Measurements from ENCODE around the gene FSTL4.
A peak's percentile ranks its signal among the peaks of the same experiment; 100 is the strongest.

The FSTL4 gene

DNA sequence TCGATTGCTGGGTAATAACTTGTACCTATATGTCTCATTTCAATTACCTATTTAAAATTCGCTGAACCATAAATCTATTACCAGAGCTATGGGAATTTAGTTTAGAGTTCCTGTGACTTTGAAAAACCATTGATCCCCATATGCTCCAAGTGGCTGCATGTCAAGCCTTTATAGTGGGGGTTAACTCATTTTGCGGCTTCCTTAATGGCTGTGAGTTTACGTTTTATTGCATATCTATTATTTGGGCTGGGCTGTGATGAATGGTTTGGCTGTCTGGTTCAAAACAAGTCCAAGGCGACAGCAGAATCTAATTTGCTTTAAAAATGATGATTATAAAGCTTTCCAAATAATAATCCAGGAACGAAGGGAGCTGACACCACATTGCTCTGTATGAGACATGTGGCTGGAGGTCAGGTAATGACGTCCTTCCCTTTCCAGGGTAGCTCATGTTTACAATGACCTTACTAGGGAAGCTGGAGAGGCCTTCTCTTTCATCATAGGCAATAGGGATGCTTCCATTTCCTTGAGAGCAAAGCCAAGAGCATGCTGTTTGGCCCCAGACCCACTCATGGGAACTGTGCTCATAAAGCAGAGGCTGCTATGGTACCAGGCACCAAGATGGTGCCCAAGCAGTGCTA lies 302.2 kb downstream of the FSTL4 start:
- Histone ChIP-seq H3K27ac (ENCODE audit: insufficient read depth in 1 of 2, low read depth in 1 of 2, low read length in 2 of 2, poor library complexity in 1 of 2, severe bottlenecking in 2 of 2) (no peak overlapping the region), H3K4me3 (ENCODE audit: control insufficient read depth in 1 of 7, extremely low read depth in 1 of 7, insufficient read depth in 4 of 7, low read depth in 2 of 7, low read length in 6 of 7) (no peak overlapping the region), H3K36me3 (ENCODE audit: control insufficient read depth in 4 of 4, insufficient read depth in 4 of 4, low read length in 3 of 4) (no peaks in the 10 kb centered on the region), H3K4me1 (ENCODE audit: control extremely low read depth in 1 of 4, control insufficient read depth in 4 of 4, insufficient read depth in 4 of 4, low read length in 3 of 4) (peaks cover 0 to 16% (median 15%) of the 10 kb centered on the region in 4 experiments), H3K9me3 (ENCODE audit: control extremely low read depth in 1 of 5, control insufficient read depth in 4 of 5, insufficient read depth in 2 of 5, low read depth in 1 of 5, low read length in 4 of 5) (no peaks in the 10 kb centered on the region), H3K27me3 (replicated peaks in 2 of 5; ENCODE audit: control insufficient read depth in 4 of 5, insufficient read depth in 5 of 5, low read length in 4 of 5) (no peaks in the 10 kb centered on the region)
- no peak for DNase-seq
- WGBS (ENCODE audit: insufficient coverage): 97% methylated on average over 4 of the region's 7 CpGs
- CTCF ChIA-PET: interaction anchor here (1.2 to 1.3 kb wide), 2 partner anchors 10 to 16 kb away, joined by 4 to 5 read pairs; no protein-coding TSS in a partner anchor
- POLR2A ChIA-PET: interaction anchor here (0.6 kb wide), 1 partner anchor 1286 kb away, joined by 4 read pairs; no protein-coding TSS in a partner anchor

DNA sequence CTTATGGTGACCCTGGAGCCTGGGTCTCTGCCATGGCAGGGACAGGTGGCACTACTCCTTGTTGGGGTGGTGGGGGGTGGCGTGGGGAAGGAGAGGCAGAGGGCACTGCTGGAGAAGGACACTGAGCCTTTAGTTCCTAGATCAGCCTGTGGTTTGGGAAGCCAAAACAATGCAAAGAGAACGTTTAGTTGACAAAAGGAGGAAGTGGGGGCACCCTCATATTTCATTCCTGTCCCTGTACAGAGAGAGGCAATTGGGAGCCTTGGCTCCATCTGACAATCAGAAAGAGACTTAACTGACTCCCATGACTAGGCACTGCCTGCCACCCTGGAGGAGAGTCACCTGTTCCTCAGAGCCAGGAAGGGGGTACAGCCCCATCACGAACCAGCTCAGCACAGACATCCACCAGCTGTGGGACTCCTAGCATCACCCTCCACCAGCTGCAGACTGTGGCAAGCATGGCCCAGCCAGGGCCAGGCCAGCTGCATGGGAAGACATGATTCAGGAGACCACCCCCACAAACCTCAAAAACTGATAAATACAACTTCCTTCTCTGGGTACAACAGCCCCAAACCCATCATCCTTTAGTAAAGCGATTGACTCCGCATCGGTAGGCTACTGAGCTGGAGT lies 303.1 kb downstream of the FSTL4 start:
- CTCF ChIA-PET: interaction anchor here (1.2 to 1.3 kb wide), 2 partner anchors 11 to 16 kb away, joined by 4 to 5 read pairs; no protein-coding TSS in a partner anchor
- peak; percentile 31 to 90 (median 83) for DNase-seq
- 3% methylated on average over 5 of the region's 6 CpGs for WGBS (ENCODE audit: insufficient coverage)
- H3K9me3 ChIP-seq (ENCODE audit: control extremely low read depth in 1 of 5, control insufficient read depth in 4 of 5, insufficient read depth in 2 of 5, low read depth in 1 of 5, low read length in 4 of 5): no peaks in the 10 kb centered on the region
- no peaks in the 10 kb centered on the region for H3K27me3 ChIP-seq (replicated peaks in 2 of 5; ENCODE audit: control insufficient read depth in 4 of 5, insufficient read depth in 5 of 5, low read length in 4 of 5)
- no peak overlapping the region for H3K4me3 ChIP-seq (ENCODE audit: control insufficient read depth in 1 of 7, extremely low read depth in 1 of 7, insufficient read depth in 4 of 7, low read depth in 2 of 7, low read length in 6 of 7)
- POLR2A ChIA-PET: no interaction called here
- no peaks in the 10 kb centered on the region for H3K36me3 ChIP-seq (ENCODE audit: control insufficient read depth in 4 of 4, insufficient read depth in 4 of 4, low read length in 3 of 4)
- peaks cover 0 to 16% (median 15%) of the 10 kb centered on the region in 4 experiments for H3K4me1 ChIP-seq (ENCODE audit: control extremely low read depth in 1 of 4, control insufficient read depth in 4 of 4, insufficient read depth in 4 of 4, low read length in 3 of 4)
- H3K27ac ChIP-seq (ENCODE audit: insufficient read depth in 1 of 2, low read depth in 1 of 2, low read length in 2 of 2, poor library complexity in 1 of 2, severe bottlenecking in 2 of 2): no peak overlapping the region

- CTCF ChIA-PET: interaction anchor here (1.9 kb wide), 1 partner anchor 20 kb away, joined by 4 read pairs; no protein-coding TSS in a partner anchor
- Histone ChIP-seq H3K36me3 (ENCODE audit: control insufficient read depth in 4 of 4, insufficient read depth in 4 of 4, low read length in 3 of 4) (no peaks in the 10 kb centered on the region), H3K27ac (ENCODE audit: insufficient read depth in 1 of 2, low read depth in 1 of 2, low read length in 2 of 2, poor library complexity in 1 of 2, severe bottlenecking in 2 of 2) (no peak overlapping the region), H3K27me3 (replicated peaks in 2 of 5; ENCODE audit: control insufficient read depth in 4 of 5, insufficient read depth in 5 of 5, low read length in 4 of 5) (no peaks in the 10 kb centered on the region), H3K4me1 (ENCODE audit: control extremely low read depth in 1 of 4, control insufficient read depth in 4 of 4, insufficient read depth in 4 of 4, low read length in 3 of 4) (peaks cover 0 to 16% (median 15%) of the 10 kb centered on the region in 4 experiments), H3K4me3 (ENCODE audit: control insufficient read depth in 1 of 7, extremely low read depth in 1 of 7, insufficient read depth in 4 of 7, low read depth in 2 of 7, low read length in 6 of 7) (no peak overlapping the region), H3K9me3 (ENCODE audit: control extremely low read depth in 1 of 5, control insufficient read depth in 4 of 5, insufficient read depth in 2 of 5, low read depth in 1 of 5, low read length in 4 of 5) (no peaks in the 10 kb centered on the region)
- no peak for DNase-seq
- POLR2A ChIA-PET: no interaction called here
- 100% methylated on average over 6 of the region's 6 CpGs for WGBS (ENCODE audit: insufficient coverage)
These were observed 305.1 kb downstream of the FSTL4 start for GRCh38 chr5:133307275-133307674.

DNA sequence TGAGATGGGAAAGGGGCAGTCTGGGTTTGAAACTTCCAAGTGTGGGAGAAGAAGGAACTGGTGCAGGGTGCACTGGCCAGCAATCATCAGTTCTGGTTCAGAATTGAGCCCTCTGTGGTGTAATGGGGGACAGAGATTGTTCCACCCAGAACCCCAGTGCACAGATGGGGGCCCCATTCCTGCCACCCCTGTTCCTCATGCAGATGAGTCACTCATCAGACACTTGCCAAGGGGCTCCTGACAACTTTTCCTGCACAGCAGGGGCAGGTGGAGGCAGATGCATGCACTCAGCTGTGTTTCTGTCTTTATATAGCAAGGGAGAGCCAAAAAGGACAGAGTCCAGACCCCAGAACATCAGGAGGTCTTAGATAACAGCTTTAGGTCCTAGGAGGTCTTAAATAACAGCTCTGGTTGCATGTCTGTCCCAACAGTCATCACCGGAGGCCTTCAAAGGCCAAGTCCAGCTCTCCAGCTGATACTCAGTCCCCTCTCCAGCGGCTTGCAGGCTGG lies 307.6 kb downstream of the FSTL4 start:
- Histone ChIP-seq H3K27me3 (replicated peaks in 2 of 5; ENCODE audit: control insufficient read depth in 4 of 5, insufficient read depth in 5 of 5, low read length in 4 of 5) (peaks cover 0 to 3% (median 0%) of the 10 kb centered on the region in 5 experiments), H3K4me1 (ENCODE audit: control extremely low read depth in 1 of 4, control insufficient read depth in 4 of 4, insufficient read depth in 4 of 4, low read length in 3 of 4) (peaks cover 0 to 15% (median 14%) of the 10 kb centered on the region in 4 experiments), H3K27ac (ENCODE audit: insufficient read depth in 1 of 2, low read depth in 1 of 2, low read length in 2 of 2, poor library complexity in 1 of 2, severe bottlenecking in 2 of 2) (no peak overlapping the region), H3K36me3 (ENCODE audit: control insufficient read depth in 4 of 4, insufficient read depth in 4 of 4, low read length in 3 of 4) (no peaks in the 10 kb centered on the region), H3K9me3 (ENCODE audit: control extremely low read depth in 1 of 5, control insufficient read depth in 4 of 5, insufficient read depth in 2 of 5, low read depth in 1 of 5, low read length in 4 of 5) (no peaks in the 10 kb centered on the region), H3K4me3 (ENCODE audit: control insufficient read depth in 1 of 7, extremely low read depth in 1 of 7, insufficient read depth in 4 of 7, low read depth in 2 of 7, low read length in 6 of 7) (no peak overlapping the region)
- no peak for DNase-seq
- POLR2A ChIA-PET: no interaction called here
- CTCF ChIA-PET: interaction anchor here (0.7 to 1.7 kb wide), 3 partner anchors 8 to 19 kb away, joined by 3 to 5 read pairs (median 3); no protein-coding TSS in a partner anchor
- WGBS (ENCODE audit: insufficient coverage): 95% methylated on average over 2 of the region's 2 CpGs

GRCh38 chr5:133304178-133304577 lies 308.2 kb downstream of the FSTL4 start:
- no peak overlapping the region for H3K4me3 ChIP-seq (ENCODE audit: control insufficient read depth in 1 of 7, extremely low read depth in 1 of 7, insufficient read depth in 4 of 7, low read depth in 2 of 7, low read length in 6 of 7)
- ChIA-PET POLR2A (no interaction called here), CTCF (interaction anchor here (0.7 to 1.7 kb wide), 6 partner anchors 8 to 156 kb away, joined by 3 to 5 read pairs (median 3); no protein-coding TSS in a partner anchor)
- no peak for DNase-seq
- no peaks in the 10 kb centered on the region for H3K9me3 ChIP-seq (ENCODE audit: control extremely low read depth in 1 of 5, control insufficient read depth in 4 of 5, insufficient read depth in 2 of 5, low read depth in 1 of 5, low read length in 4 of 5)
- WGBS (ENCODE audit: insufficient coverage): 100% methylated on average over 1 of the region's 2 CpGs
- peaks cover 0 to 3% (median 0%) of the 10 kb centered on the region in 5 experiments for H3K27me3 ChIP-seq (replicated peaks in 2 of 5; ENCODE audit: control insufficient read depth in 4 of 5, insufficient read depth in 5 of 5, low read length in 4 of 5)
- H3K4me1 ChIP-seq (ENCODE audit: control extremely low read depth in 1 of 4, control insufficient read depth in 4 of 4, insufficient read depth in 4 of 4, low read length in 3 of 4): peaks cover 0 to 9% (median 8%) of the 10 kb centered on the region in 4 experiments
- no peaks in the 10 kb centered on the region for H3K36me3 ChIP-seq (ENCODE audit: control insufficient read depth in 4 of 4, insufficient read depth in 4 of 4, low read length in 3 of 4)
- H3K27ac ChIP-seq (ENCODE audit: insufficient read depth in 1 of 2, low read depth in 1 of 2, low read length in 2 of 2, poor library complexity in 1 of 2, severe bottlenecking in 2 of 2): no peak overlapping the region

- no CpG with 5 or more reads among the region's 2 CpGs for WGBS (ENCODE audit: insufficient coverage)
- peak in 1 of 3 donors; percentile 6 for DNase-seq
- CTCF ChIA-PET: interaction anchor here (1.0 to 1.7 kb wide), 4 partner anchors 9 to 155 kb away, joined by 3 to 5 read pairs (median 4); no protein-coding TSS in a partner anchor
These were observed 309.0 kb downstream of the FSTL4 start for GRCh38 chr5:133303298-133303697.

More at GRCh38 chr5:133303298-133303697, 309.0 kb downstream of the FSTL4 start:
- no peaks in the 10 kb centered on the region for H3K36me3 ChIP-seq (ENCODE audit: control insufficient read depth in 4 of 4, insufficient read depth in 4 of 4, low read length in 3 of 4)
- H3K27me3 ChIP-seq (replicated peaks in 2 of 5; ENCODE audit: control insufficient read depth in 4 of 5, insufficient read depth in 5 of 5, low read length in 4 of 5): peaks cover 0 to 3% (median 0%) of the 10 kb centered on the region in 5 experiments
- POLR2A ChIA-PET: no interaction called here
- peaks cover 0 to under 1% (median 0%) of the 10 kb centered on the region in 4 experiments for H3K4me1 ChIP-seq (ENCODE audit: control extremely low read depth in 1 of 4, control insufficient read depth in 4 of 4, insufficient read depth in 4 of 4, low read length in 3 of 4)
- H3K27ac ChIP-seq (ENCODE audit: insufficient read depth in 1 of 2, low read depth in 1 of 2, low read length in 2 of 2, poor library complexity in 1 of 2, severe bottlenecking in 2 of 2): no peak overlapping the region
- H3K9me3 ChIP-seq (ENCODE audit: control extremely low read depth in 1 of 5, control insufficient read depth in 4 of 5, insufficient read depth in 2 of 5, low read depth in 1 of 5, low read length in 4 of 5): no peaks in the 10 kb centered on the region
- no peak overlapping the region for H3K4me3 ChIP-seq (ENCODE audit: control insufficient read depth in 1 of 7, extremely low read depth in 1 of 7, insufficient read depth in 4 of 7, low read depth in 2 of 7, low read length in 6 of 7)

Data from common myeloid progenitor, CD34-positive (primary cell).